GM12878 (cell line): ENCODE results near the gene SH3BP5. TPM values are rescaled to one million over a fixed set of nuclear protein-coding genes. Genes with fewer than 3 reads are reported as not detected.

ENCODE experiments used
- ATAC-seq: fragments of 200-7000 bp; cut with Tn5 transposase; 3 replicates; pipeline ENCODE4 v1.9.1; 2020; ENCODE audit warnings: mild to moderate bottlenecking, moderate library complexity
- BruUV-seq: library from RNA; stranded (reverse); fragments of 400-500 nt; replicated peaks from 2 replicates; lab custom pipeline; 2021; lab: Mats Ljungman, UMichigan
- CTCF ChIA-PET: fragments of 300-600 bp; sonication (Branson Sonifier 250); formaldehyde crosslinking; extraction: SDS; loops from one replicate; lab custom pipeline; 2021; ENCODE audit warnings: inconsistent platforms; lab: Yijun Ruan, JAX
- POLR2A ChIA-PET: fragments of 350-600 bp; formaldehyde crosslinking; extraction: SDS; loops from one replicate; lab custom pipeline; 2021; ENCODE audit warnings: inconsistent platforms; lab: Charles Lee
- RAD21 ChIA-PET: fragments of 300-600 bp; sonication (Branson Sonifier 250); formaldehyde crosslinking; loops from one replicate; lab custom pipeline; 2023; ENCODE audit warnings: antibody characterized with exemption; ENCODE audit not compliant: unreplicated experiment; lab: Charles Lee
- SMC1A ChIA-PET: fragments of 300-600 bp; sonication (Branson Sonifier 250); formaldehyde crosslinking; loops from one replicate; lab custom pipeline; 2023; ENCODE audit not compliant: unreplicated experiment, uncharacterized antibody; lab: Charles Lee
- DNase-seq: peaks from one replicate; pipeline ENCODE4 v3.0.0-alpha.2; 2011; ENCODE audit warnings: low read depth, low spot score
- FAIRE-seq: peaks from 3 replicates; lab custom pipeline; 2011; peaks lifted over from hg19 to GRCh38; lab: Jason Lieb, UNC
- H2AFZ ChIP-seq: 2 replicates; pipeline ENCODE4 v1.6.0; 2011; ENCODE audit warnings: low read depth, low read length, control low read depth; ENCODE audit not compliant: control insufficient read depth
- H3K27ac ChIP-seq: 2 replicates; pipeline ENCODE4 v1.5.1; 2011; ENCODE audit warnings: control low read depth; ENCODE audit not compliant: control insufficient read depth, insufficient read depth
- H3K27me3 ChIP-seq, 2 experiments: replicated peaks in 1 of 2; 2 replicates each; pipeline versions ENCODE4 v1.6.0 to v1.6.1; 2011; ENCODE audit warnings: low read length in 1 of 2; ENCODE audit not compliant: control insufficient read depth in 2 of 2, insufficient read depth in 2 of 2
- H3K36me3 ChIP-seq, 2 experiments: 2 replicates each; pipeline ENCODE4 v1.5.1; 2011; ENCODE audit warnings: low read length in 1 of 2; ENCODE audit not compliant: control insufficient read depth in 2 of 2, insufficient read depth in 2 of 2
- H3K4me1 ChIP-seq: 2 replicates; pipeline ENCODE4 v1.6.1; 2011; ENCODE audit warnings: mild to moderate bottlenecking, low read length, moderate library complexity, mixed read lengths; ENCODE audit not compliant: control insufficient read depth, insufficient read depth
- H3K4me2 ChIP-seq: 2 replicates; pipeline ENCODE4 v1.6.0; 2011; ENCODE audit warnings: control low read depth; ENCODE audit not compliant: control insufficient read depth, insufficient read depth
- H3K4me3 ChIP-seq: fragments of 200-600 bp; sonication (generic); 2 replicates; pipeline ENCODE4 v1.5.1; 2016
- H3K79me2 ChIP-seq: 2 replicates; pipeline ENCODE4 v1.6.0; 2011; ENCODE audit warnings: low read length; ENCODE audit not compliant: control insufficient read depth, insufficient read depth
- H3K9ac ChIP-seq: 2 replicates; pipeline ENCODE4 v1.8.0; 2011; ENCODE audit warnings: low read length, control low read depth, mixed read lengths; ENCODE audit not compliant: control insufficient read depth, insufficient read depth
- H3K9me3 ChIP-seq: replicated peaks from 3 replicates; pipeline ENCODE4 v1.5.1; 2011; ENCODE audit warnings: mild to moderate bottlenecking, low read length; ENCODE audit not compliant: control insufficient read depth, insufficient read depth
- H4K20me1 ChIP-seq: 2 replicates; pipeline ENCODE4 v1.6.0; 2011; ENCODE audit not compliant: control insufficient read depth, insufficient read depth
- CBX5 ChIP-seq: sonication (generic); IDR thresholded peaks from 2 replicates; pipeline ENCODE4 v1.6.1; 2016; ENCODE audit warnings: low read depth, moderate library complexity, mild to moderate bottlenecking, inconsistent platforms
- CREM ChIP-seq: IDR thresholded peaks from 2 replicates; pipeline ENCODE4 v1.6.1; 2014; ENCODE audit warnings: antibody characterized with exemption, low read depth
- ESRRA ChIP-seq: IDR thresholded peaks from 2 replicates; pipeline ENCODE4 v1.6.1; 2012; ENCODE audit warnings: mild to moderate bottlenecking, low read length, improper control_type of control experiment
- GATAD2B ChIP-seq: fragments of 450-650 bp; conservative IDR thresholded peaks from 2 replicates; pipeline ENCODE4 v1.6.1; 2017; ENCODE audit warnings: low read depth, mild to moderate bottlenecking, moderate library complexity
- KAT2A ChIP-seq: conservative IDR thresholded peaks from 2 replicates; pipeline ENCODE4 v1.6.1; 2011; ENCODE audit warnings: low read depth, low read length; ENCODE audit not compliant: control insufficient read depth
- MEF2A ChIP-seq: IDR thresholded peaks from 2 replicates; pipeline ENCODE4 v1.6.1; 2011; ENCODE audit warnings: low read depth, mild to moderate bottlenecking, low read length, moderate library complexity; ENCODE audit not compliant: insufficient read depth
- NFIC ChIP-seq: IDR thresholded peaks from 2 replicates; pipeline ENCODE4 v1.6.1; 2012; ENCODE audit warnings: low read depth, mild to moderate bottlenecking, inconsistent platforms, low read length, moderate library complexity
- PAX8 ChIP-seq: fragments of 450-650 bp; IDR thresholded peaks from 2 replicates; pipeline ENCODE4 v1.6.1; 2017; ENCODE audit warnings: mild to moderate bottlenecking, moderate library complexity
- SREBF2 ChIP-seq: IDR thresholded peaks from 2 replicates; pipeline ENCODE4 v1.6.1; 2012; ENCODE audit warnings: mild to moderate bottlenecking, low read length
- ZBED1 ChIP-seq: IDR thresholded peaks from 2 replicates; pipeline ENCODE4 v1.6.1; 2016; ENCODE audit warnings: borderline replicate concordance
- WGBS: methylation state at CpG from one replicate; pipeline ENCODE4 v1.1.6; 2016; ENCODE audit warnings: low lambda C conversion rate; ENCODE audit not compliant: insufficient replicate concordance, insufficient coverage; ENCODE audit errors: missing lambda C conversion rate; 5-methylcytosine and 5-hydroxymethylcytosine counted together
- in situ Hi-C: fragments of 300-500 bp; cut with MboI; formaldehyde crosslinking; loops from 9 replicates; pipeline ENCODE4 v1.14.3; 2018; ENCODE audit warnings: mixed read lengths
- intact Hi-C: fragments of 100-400 bp; cut with micrococcal nuclease; formaldehyde crosslinking; loops from one replicate; pipeline ENCODE4 v1.14.2; 2022; ENCODE audit not compliant: unreplicated experiment
- polyA plus RNA-seq, 11 experiments: library from polyadenylated mRNA; depleted of rRNA in 4 of 11; unstranded in 6 of 11; stranded (reverse) in 5 of 11; fragments of >200 nt; fragmentation: Nextera tagmentation in 4 of 11; fragmentation: Illumina TruSeq in 1 of 11; extraction: Ambion mirVana in 4 of 11; extraction: Trizol in 1 of 11; gene quantifications; 1 replicate in 1 of 11; 2 replicates in 10 of 11; pipeline versions ENCODE4 v1.2.1 to v1.2.3, GENCODE V29; 2011 to 2016; ENCODE audit warnings: inconsistent platforms in 2 of 11, missing spikeins in 2 of 11, low read depth in 1 of 11
- total RNA-seq, 4 experiments: library from RNA; depleted of rRNA in 3 of 4; stranded (reverse); fragments of >200 nt in 3 of 4; fragmentation: Illumina TruSeq in 1 of 4; extraction: Trizol in 1 of 4; gene quantifications; 2 replicates each; pipeline versions ENCODE4 v1.2.1 to v1.2.3, GENCODE V29; 2013 to 2021
- TF ChIP-seq, protein P1 (sequence below): fragments of 450-650 bp; IDR thresholded peaks from 2 replicates; pipeline ENCODE4 v1.6.1; 2017; ENCODE audit warnings: mild to moderate bottlenecking
- TF ChIP-seq, protein P2 (sequence below): IDR thresholded peaks from 2 replicates; pipeline ENCODE4 v1.6.1; 2011; ENCODE audit warnings: mild to moderate bottlenecking, low read depth, low read length, moderate library complexity; ENCODE audit not compliant: insufficient replicate concordance
- TF ChIP-seq, protein P3 (sequence below): fragments of 450-650 bp; IDR thresholded peaks from 2 replicates; pipeline ENCODE4 v1.6.1; 2017; ENCODE audit warnings: borderline replicate concordance
- TF ChIP-seq, protein P4 (sequence below): IDR thresholded peaks from 2 replicates; pipeline ENCODE4 v1.6.1; 2012; ENCODE audit warnings: mild to moderate bottlenecking, low read depth, low read length
- TF ChIP-seq, protein P5 (sequence below): IDR thresholded peaks from 2 replicates; pipeline ENCODE4 v1.6.1; 2012; ENCODE audit warnings: low read length, inconsistent platforms

Gene SH3BP5
- total and polyA plus RNA-seq, 10 of the 15 experiments (the other 5 are each of a cell fraction or from before 2014, with no cell fraction given) = 14.9 to 87.5 (median 43.7) TPM

DNA sequence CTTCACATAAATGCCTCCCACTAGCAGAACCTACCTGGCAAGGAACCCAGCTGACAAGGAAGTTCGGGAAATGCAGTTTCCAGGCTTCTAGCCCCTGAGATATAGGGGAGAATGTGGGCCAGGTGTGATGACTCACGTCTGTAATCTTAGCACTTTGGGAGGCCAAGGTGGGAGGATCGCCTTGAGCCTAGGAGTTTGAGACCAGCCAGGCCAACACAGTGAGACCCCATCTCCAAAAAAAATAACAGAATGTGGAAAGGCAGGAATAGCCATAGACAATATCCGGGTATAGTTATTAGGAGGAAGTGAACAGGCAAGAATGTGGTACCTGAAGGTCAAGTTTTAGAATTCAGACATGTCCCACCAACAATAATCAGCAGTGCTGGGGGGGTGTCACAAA is 40.5 kb upstream of the SH3BP5 start:
- Histone ChIP-seq H3K9ac (no peak overlapping the region), H3K9me3 (no peaks in the 10 kb centered on the region), H3K4me3 (no peak overlapping the region), H3K36me3 (no peaks in the 10 kb centered on the region), H3K4me1 (peaks cover 2% of the 10 kb centered on the region), H2AFZ (no peak overlapping the region; the same call in 1 of the 2 replicates), H3K27me3 (no peaks in the 10 kb centered on the region), H3K4me2 (no peak overlapping the region)
- ChIA-PET POLR2A (interaction anchor here (1.1 kb wide), 1 partner anchor 49 kb away, joined by 3 read pairs; no protein-coding TSS in a partner anchor), SMC1A (interaction anchor here (0.6 to 2.3 kb wide), 5 partner anchors 10 to 192 kb away, joined by 3 to 6 read pairs (median 4); no protein-coding TSS in a partner anchor), CTCF (interaction anchor here (11.0 kb wide), 1 partner anchor 104 kb away, joined by 228 read pairs; no protein-coding TSS in a partner anchor)
- FAIRE-seq = no peak
- 87% methylated on average over 4 of the region's 4 CpGs for WGBS
- TF ChIP-seq ESRRA (no peak), MEF2A (no peak), ZBED1 (no peak), SREBF2 (no peak), CREM (no peak), CBX5 (no peak), NFIC (no peak), PAX8 (no peak), GATAD2B (no peak), KAT2A (no peak)
- TF ChIP-seq, protein P1, sequence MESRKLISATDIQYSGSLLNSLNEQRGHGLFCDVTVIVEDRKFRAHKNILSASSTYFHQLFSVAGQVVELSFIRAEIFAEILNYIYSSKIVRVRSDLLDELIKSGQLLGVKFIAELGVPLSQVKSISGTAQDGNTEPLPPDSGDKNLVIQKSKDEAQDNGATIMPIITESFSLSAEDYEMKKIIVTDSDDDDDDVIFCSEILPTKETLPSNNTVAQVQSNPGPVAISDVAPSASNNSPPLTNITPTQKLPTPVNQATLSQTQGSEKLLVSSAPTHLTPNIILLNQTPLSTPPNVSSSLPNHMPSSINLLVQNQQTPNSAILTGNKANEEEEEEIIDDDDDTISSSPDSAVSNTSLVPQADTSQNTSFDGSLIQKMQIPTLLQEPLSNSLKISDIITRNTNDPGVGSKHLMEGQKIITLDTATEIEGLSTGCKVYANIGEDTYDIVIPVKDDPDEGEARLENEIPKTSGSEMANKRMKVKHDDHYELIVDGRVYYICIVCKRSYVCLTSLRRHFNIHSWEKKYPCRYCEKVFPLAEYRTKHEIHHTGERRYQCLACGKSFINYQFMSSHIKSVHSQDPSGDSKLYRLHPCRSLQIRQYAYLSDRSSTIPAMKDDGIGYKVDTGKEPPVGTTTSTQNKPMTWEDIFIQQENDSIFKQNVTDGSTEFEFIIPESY = no peak
- TF ChIP-seq, protein P2, sequence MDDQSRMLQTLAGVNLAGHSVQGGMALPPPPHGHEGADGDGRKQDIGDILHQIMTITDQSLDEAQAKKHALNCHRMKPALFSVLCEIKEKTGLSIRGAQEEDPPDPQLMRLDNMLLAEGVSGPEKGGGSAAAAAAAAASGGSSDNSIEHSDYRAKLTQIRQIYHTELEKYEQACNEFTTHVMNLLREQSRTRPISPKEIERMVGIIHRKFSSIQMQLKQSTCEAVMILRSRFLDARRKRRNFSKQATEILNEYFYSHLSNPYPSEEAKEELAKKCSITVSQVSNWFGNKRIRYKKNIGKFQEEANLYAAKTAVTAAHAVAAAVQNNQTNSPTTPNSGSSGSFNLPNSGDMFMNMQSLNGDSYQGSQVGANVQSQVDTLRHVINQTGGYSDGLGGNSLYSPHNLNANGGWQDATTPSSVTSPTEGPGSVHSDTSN = no peak
- TF ChIP-seq, protein P3, sequence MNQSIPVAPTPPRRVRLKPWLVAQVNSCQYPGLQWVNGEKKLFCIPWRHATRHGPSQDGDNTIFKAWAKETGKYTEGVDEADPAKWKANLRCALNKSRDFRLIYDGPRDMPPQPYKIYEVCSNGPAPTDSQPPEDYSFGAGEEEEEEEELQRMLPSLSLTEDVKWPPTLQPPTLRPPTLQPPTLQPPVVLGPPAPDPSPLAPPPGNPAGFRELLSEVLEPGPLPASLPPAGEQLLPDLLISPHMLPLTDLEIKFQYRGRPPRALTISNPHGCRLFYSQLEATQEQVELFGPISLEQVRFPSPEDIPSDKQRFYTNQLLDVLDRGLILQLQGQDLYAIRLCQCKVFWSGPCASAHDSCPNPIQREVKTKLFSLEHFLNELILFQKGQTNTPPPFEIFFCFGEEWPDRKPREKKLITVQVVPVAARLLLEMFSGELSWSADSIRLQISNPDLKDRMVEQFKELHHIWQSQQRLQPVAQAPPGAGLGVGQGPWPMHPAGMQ = no peak
- TF ChIP-seq, protein P4, sequence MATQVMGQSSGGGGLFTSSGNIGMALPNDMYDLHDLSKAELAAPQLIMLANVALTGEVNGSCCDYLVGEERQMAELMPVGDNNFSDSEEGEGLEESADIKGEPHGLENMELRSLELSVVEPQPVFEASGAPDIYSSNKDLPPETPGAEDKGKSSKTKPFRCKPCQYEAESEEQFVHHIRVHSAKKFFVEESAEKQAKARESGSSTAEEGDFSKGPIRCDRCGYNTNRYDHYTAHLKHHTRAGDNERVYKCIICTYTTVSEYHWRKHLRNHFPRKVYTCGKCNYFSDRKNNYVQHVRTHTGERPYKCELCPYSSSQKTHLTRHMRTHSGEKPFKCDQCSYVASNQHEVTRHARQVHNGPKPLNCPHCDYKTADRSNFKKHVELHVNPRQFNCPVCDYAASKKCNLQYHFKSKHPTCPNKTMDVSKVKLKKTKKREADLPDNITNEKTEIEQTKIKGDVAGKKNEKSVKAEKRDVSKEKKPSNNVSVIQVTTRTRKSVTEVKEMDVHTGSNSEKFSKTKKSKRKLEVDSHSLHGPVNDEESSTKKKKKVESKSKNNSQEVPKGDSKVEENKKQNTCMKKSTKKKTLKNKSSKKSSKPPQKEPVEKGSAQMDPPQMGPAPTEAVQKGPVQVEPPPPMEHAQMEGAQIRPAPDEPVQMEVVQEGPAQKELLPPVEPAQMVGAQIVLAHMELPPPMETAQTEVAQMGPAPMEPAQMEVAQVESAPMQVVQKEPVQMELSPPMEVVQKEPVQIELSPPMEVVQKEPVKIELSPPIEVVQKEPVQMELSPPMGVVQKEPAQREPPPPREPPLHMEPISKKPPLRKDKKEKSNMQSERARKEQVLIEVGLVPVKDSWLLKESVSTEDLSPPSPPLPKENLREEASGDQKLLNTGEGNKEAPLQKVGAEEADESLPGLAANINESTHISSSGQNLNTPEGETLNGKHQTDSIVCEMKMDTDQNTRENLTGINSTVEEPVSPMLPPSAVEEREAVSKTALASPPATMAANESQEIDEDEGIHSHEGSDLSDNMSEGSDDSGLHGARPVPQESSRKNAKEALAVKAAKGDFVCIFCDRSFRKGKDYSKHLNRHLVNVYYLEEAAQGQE = no peak
- TF ChIP-seq, protein P5, sequence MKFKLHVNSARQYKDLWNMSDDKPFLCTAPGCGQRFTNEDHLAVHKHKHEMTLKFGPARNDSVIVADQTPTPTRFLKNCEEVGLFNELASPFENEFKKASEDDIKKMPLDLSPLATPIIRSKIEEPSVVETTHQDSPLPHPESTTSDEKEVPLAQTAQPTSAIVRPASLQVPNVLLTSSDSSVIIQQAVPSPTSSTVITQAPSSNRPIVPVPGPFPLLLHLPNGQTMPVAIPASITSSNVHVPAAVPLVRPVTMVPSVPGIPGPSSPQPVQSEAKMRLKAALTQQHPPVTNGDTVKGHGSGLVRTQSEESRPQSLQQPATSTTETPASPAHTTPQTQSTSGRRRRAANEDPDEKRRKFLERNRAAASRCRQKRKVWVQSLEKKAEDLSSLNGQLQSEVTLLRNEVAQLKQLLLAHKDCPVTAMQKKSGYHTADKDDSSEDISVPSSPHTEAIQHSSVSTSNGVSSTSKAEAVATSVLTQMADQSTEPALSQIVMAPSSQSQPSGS = no peak
- TF ChIP-seq, all 136 proteins: peak for 0
- intact Hi-C loops (no loop called here), in situ Hi-C loops (loop anchor here (25.0 kb wide), 2 partner anchors 1139 to 1539 kb away; partner anchors contain the start of gene RFTN1)
- no peak for ATAC-seq
- no peak for DNase-seq
- no TSS peak for BruUV-seq
- Histone ChIP-seq H3K79me2 (no peaks in the 10 kb centered on the region), H3K27ac (no peak overlapping the region), H4K20me1 (no peaks in the 10 kb centered on the region)
- RAD21 ChIA-PET = interaction anchor here (1.0 to 1.4 kb wide), 2 partner anchors 12 kb away, joined by 3 to 4 read pairs; no protein-coding TSS in a partner anchor
